GM23338 (cell line): ENCODE data around the gene DHRS13. TPM values are rescaled to one million over a fixed set of nuclear protein-coding genes. Genes with fewer than 3 reads are reported as not detected.

ENCODE experiments used
- ATAC-seq: fragments of 200-7000 bp; cut with Tn5 transposase; 3 replicates; pipeline ENCODE4 v1.9.1; 2020
- DNase-seq: peaks from one replicate; pipeline ENCODE4 v3.0.0-alpha.2; 2015; ENCODE audit warnings: low spot score
- H2AFZ ChIP-seq: fragments of 200-600 bp; sonication (generic); 2 replicates; pipeline ENCODE4 v1.8.0; 2016; ENCODE audit warnings: antibody characterized with exemption, mild to moderate bottlenecking, moderate library complexity
- H3F3A ChIP-seq: fragments of 200-600 bp; sonication (generic); replicated peaks from 2 replicates; pipeline ENCODE4 v1.8.0; 2017; ENCODE audit warnings: antibody characterized with exemption, mixed run types, low read depth
- H3K27ac ChIP-seq: fragments of 200-600 bp; sonication (generic); 2 replicates; pipeline ENCODE4 v1.6.1; 2016; ENCODE audit warnings: low read depth
- H3K27me3 ChIP-seq: fragments of 200-600 bp; sonication (generic); 2 replicates; pipeline ENCODE4 v1.8.0; 2016; ENCODE audit warnings: mild to moderate bottlenecking, mixed run types, moderate library complexity; ENCODE audit not compliant: insufficient read depth
- H3K36me3 ChIP-seq: fragments of 200-600 bp; sonication (generic); 2 replicates; pipeline ENCODE4 v1.8.0; 2016; ENCODE audit warnings: mild to moderate bottlenecking; ENCODE audit not compliant: insufficient read depth
- H3K4me1 ChIP-seq: fragments of 200-600 bp; sonication (generic); 2 replicates; pipeline ENCODE4 v1.8.0; 2016; ENCODE audit warnings: mild to moderate bottlenecking, moderate library complexity; ENCODE audit not compliant: insufficient read depth
- H3K4me2 ChIP-seq: fragments of 200-600 bp; sonication (generic); 2 replicates; pipeline ENCODE4 v1.7.1; 2017; ENCODE audit warnings: mixed run types
- H3K4me3 ChIP-seq: fragments of 200-600 bp; sonication (generic); 2 replicates; pipeline ENCODE4 v1.6.1; 2016; ENCODE audit warnings: mixed run types
- H3K79me2 ChIP-seq: fragments of 200-600 bp; sonication (generic); replicated peaks from 2 replicates; pipeline ENCODE4 v1.8.0; 2017; ENCODE audit warnings: mild to moderate bottlenecking; ENCODE audit not compliant: insufficient read depth
- H3K9me2 ChIP-seq: fragments of 200-600 bp; sonication (generic); 2 replicates; pipeline ENCODE4 v1.8.0; 2017; ENCODE audit not compliant: insufficient read depth
- H4K20me1 ChIP-seq: fragments of 200-600 bp; sonication (generic); replicated peaks from 2 replicates; pipeline ENCODE4 v1.8.0; 2017; ENCODE audit warnings: mild to moderate bottlenecking; ENCODE audit not compliant: insufficient read depth
- H3K27ac Mint-ChIP-seq: 2 replicates; pipeline ENCODE4 v1.8.0; 2020; ENCODE audit warnings: inconsistent platforms, mild to moderate bottlenecking, moderate library complexity, mixed read lengths
- H3K27me3 Mint-ChIP-seq: 3 replicates; pipeline ENCODE4 v1.8.0; 2022; ENCODE audit warnings: low read depth, mild to moderate bottlenecking, moderate library complexity, mixed read lengths, inconsistent platforms; ENCODE audit not compliant: insufficient read depth, poor library complexity
- H3K36me3 Mint-ChIP-seq: 3 replicates; pipeline ENCODE4 v1.8.0; 2021; ENCODE audit warnings: low read depth, mild to moderate bottlenecking, inconsistent platforms, moderate library complexity, mixed read lengths
- H3K4me1 Mint-ChIP-seq: 3 replicates; pipeline ENCODE4 v1.8.0; 2020; ENCODE audit warnings: mild to moderate bottlenecking, inconsistent platforms, mixed read lengths
- H3K4me3 Mint-ChIP-seq: 3 replicates; pipeline ENCODE4 v1.8.0; 2021; ENCODE audit warnings: moderate library complexity, mild to moderate bottlenecking, inconsistent platforms, mixed read lengths
- H3K9me3 Mint-ChIP-seq: 3 replicates; pipeline ENCODE4 v1.8.0; 2020; ENCODE audit warnings: moderate library complexity, mild to moderate bottlenecking, inconsistent platforms, mixed read lengths
- CREB1 ChIP-seq: fragments of 250-450 bp; sonication (Bioruptor Pico); IDR thresholded peaks from 2 replicates; pipeline ENCODE4 v1.5.0; 2020; ENCODE audit warnings: low read depth, mild to moderate bottlenecking, moderate library complexity
- ETS1 ChIP-seq: IDR thresholded peaks from 2 replicates; pipeline ENCODE4 v1.6.1; 2016; ENCODE audit warnings: antibody characterized with exemption
- EZH2 ChIP-seq: fragments of 200-600 bp; sonication (generic); IDR thresholded peaks from one replicate; pipeline ENCODE4 v1.8.0; 2017; ENCODE audit warnings: antibody characterized with exemption, mild to moderate bottlenecking, low read depth; ENCODE audit not compliant: unreplicated experiment
- EZH2phosphoT487 ChIP-seq: fragments of 200-600 bp; sonication (generic); IDR thresholded peaks from one replicate; pipeline ENCODE4 v1.8.1; 2018; ENCODE audit warnings: antibody characterized with exemption; ENCODE audit not compliant: unreplicated experiment
- JUNB ChIP-seq: IDR thresholded peaks from one replicate; pipeline ENCODE4 v1.6.1; 2016; ENCODE audit warnings: antibody characterized with exemption; ENCODE audit not compliant: unreplicated experiment
- NANOG ChIP-seq: IDR thresholded peaks from 2 replicates; pipeline ENCODE4 v1.6.1; 2016; ENCODE audit warnings: antibody characterized with exemption, borderline replicate concordance
- POLR2AphosphoS5 ChIP-seq: IDR thresholded peaks from 2 replicates; pipeline ENCODE4 v1.6.1; 2016; ENCODE audit warnings: antibody characterized with exemption, low read depth
- REST ChIP-seq: IDR thresholded peaks from one replicate; pipeline ENCODE4 v1.6.1; 2018; ENCODE audit warnings: antibody characterized with exemption; ENCODE audit not compliant: unreplicated experiment
- STAT1 ChIP-seq: IDR thresholded peaks from one replicate; pipeline ENCODE4 v1.6.1; 2016; ENCODE audit warnings: antibody characterized with exemption; ENCODE audit not compliant: unreplicated experiment
- ZNF114 ChIP-seq: fragments of 250-450 bp; sonication (Bioruptor Pico); IDR thresholded peaks from 2 replicates; pipeline ENCODE4 v1.5.0; 2020; ENCODE audit warnings: mild to moderate bottlenecking, moderate library complexity
- ZNF331 ChIP-seq: fragments of 250-450 bp; sonication (Bioruptor Pico); IDR thresholded peaks from 2 replicates; pipeline ENCODE4 v1.5.0; 2020; ENCODE audit warnings: low read depth, mild to moderate bottlenecking, moderate library complexity
- ZNF462 ChIP-seq: fragments of 250-450 bp; sonication (Bioruptor Pico); IDR thresholded peaks from 2 replicates; pipeline ENCODE4 v1.5.0; 2020; ENCODE audit warnings: mild to moderate bottlenecking, moderate library complexity
- polyA plus RNA-seq: library from polyadenylated mRNA; unstranded; fragments of >200 nt; fragmentation: Nextera tagmentation; extraction: Ambion mirVana; gene quantifications from 2 replicates; pipeline ENCODE4 v1.2.1, GENCODE V29; 2016
- total RNA-seq: library from RNA; depleted of rRNA; stranded (reverse); fragments of >200 nt; shearing (Covaris generic); gene quantifications from 2 replicates; pipeline ENCODE4 v1.2.3, GENCODE V29; 2014
- TF ChIP-seq, protein P1 (sequence below), 2 experiments: fragments of 200-600 bp in 1 of 2; sonication (generic) in 1 of 2; conservative IDR thresholded peaks; 2 replicates each; pipeline versions ENCODE4 v1.5.1 to v1.6.1; 2016 to 2017; ENCODE audit warnings: antibody characterized with exemption in 2 of 2, low read depth in 2 of 2, mild to moderate bottlenecking in 2 of 2, moderate library complexity in 1 of 2

The DHRS13 gene
- total and polyA plus RNA-seq, 2 experiments from 2014 or later: 5.4 to 34.2 TPM

DNA sequence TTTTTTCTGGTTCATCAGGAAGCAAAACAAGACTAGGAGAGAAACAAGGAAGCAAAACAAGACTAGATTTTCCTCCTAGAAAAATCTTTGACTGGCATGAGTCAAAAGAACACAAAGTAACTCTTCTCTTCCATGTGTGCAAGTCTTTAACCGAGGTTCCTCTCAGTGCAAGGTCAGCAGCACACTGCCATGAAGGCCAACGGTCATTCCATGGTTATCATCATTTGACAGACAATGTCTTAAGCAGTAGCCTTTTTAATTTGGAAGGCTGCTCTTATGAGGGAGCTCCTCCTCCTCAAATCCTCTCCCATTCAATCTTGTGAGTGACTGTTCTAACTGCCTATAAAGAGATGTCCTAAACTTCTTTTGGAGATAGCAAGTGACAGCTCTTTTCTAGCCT is 15.4 kb upstream of the DHRS13 start:
- Histone ChIP-seq H3K4me2 (no peak overlapping the region), H3K36me3 (peaks cover 81% of the 10 kb centered on the region), H3K4me3 (no peak overlapping the region), H2AFZ (no peak overlapping the region), H3K27me3 (no peaks in the 10 kb centered on the region), H3K9me2 (no peaks in the 10 kb centered on the region), H3K27ac (0 out of 2 replicates have a peak overlapping the region, but pooled peaks have one; percentile 55), H3F3A (peaks cover 66% of the 10 kb centered on the region), H3K79me2 (peaks cover 23% of the 10 kb centered on the region), H4K20me1 (peaks cover 23% of the 10 kb centered on the region), H3K4me1 (no peaks in the 10 kb centered on the region)
- H3K4me1 Mint-ChIP-seq: no peaks in the 10 kb centered on the region
- peaks cover 3% of the 10 kb centered on the region for H3K27me3 Mint-ChIP-seq
- no peak overlapping the region for H3K4me3 Mint-ChIP-seq
- H3K36me3 Mint-ChIP-seq: peaks cover 95% of the 10 kb centered on the region
- ATAC-seq (no peak), DNase-seq (no peak)
- H3K9me3 Mint-ChIP-seq: no peaks in the 10 kb centered on the region
- TF ChIP-seq JUNB (no peak), ETS1 (no peak), STAT1 (no peak), ZNF331 (no peak), ZNF114 (CRISPR knock-in tag) (no peak), NANOG (no peak), EZH2phosphoT487 (no peak), ZNF462 (CRISPR knock-in tag) (no peak), CREB1 (CRISPR knock-in tag) (no peak), POLR2AphosphoS5 (no peak), EZH2 (no peak), REST (no peak)
- TF ChIP-seq, protein P1, sequence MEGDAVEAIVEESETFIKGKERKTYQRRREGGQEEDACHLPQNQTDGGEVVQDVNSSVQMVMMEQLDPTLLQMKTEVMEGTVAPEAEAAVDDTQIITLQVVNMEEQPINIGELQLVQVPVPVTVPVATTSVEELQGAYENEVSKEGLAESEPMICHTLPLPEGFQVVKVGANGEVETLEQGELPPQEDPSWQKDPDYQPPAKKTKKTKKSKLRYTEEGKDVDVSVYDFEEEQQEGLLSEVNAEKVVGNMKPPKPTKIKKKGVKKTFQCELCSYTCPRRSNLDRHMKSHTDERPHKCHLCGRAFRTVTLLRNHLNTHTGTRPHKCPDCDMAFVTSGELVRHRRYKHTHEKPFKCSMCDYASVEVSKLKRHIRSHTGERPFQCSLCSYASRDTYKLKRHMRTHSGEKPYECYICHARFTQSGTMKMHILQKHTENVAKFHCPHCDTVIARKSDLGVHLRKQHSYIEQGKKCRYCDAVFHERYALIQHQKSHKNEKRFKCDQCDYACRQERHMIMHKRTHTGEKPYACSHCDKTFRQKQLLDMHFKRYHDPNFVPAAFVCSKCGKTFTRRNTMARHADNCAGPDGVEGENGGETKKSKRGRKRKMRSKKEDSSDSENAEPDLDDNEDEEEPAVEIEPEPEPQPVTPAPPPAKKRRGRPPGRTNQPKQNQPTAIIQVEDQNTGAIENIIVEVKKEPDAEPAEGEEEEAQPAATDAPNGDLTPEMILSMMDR (conservative IDR thresholded peaks at IDR 0.05; ENCODE audit: low read depth in 2 of 2): no peak
- H3K27ac Mint-ChIP-seq: no peak overlapping the region
